ENCODE results near the gene ITIH4. TPM values are rescaled to one million over a fixed set of nuclear protein-coding genes. Genes with fewer than 3 reads are reported as not detected.

The ITIH4 gene
- total RNA-seq, 1 experiment from 2014 or later: 1.5 TPM

GRCh38 chr3:52779011-52779836, 51.2 kb downstream of the ITIH4 start:
- intact Hi-C loops (cut with micrococcal nuclease; ENCODE audit: unreplicated experiment) (no loop called here), in situ Hi-C loops (cut with HindIII; ENCODE audit: low pct_unique_long_range_greater_than_20kb, low sequenced_read_pairs) (no loop called here)
- Histone ChIP-seq H3K9me3 (ENCODE audit: control insufficient read depth, insufficient read depth, low read depth, low read length) (no peaks in the 10 kb centered on the region), H3K4me1 (ENCODE audit: control insufficient read depth, insufficient read depth, low read length) (no peaks in the 10 kb centered on the region), H3K4me3 (ENCODE audit: low read depth in 2 of 2, low read length in 2 of 2) (no peak overlapping the region), H3K27me3 (ENCODE audit: control insufficient read depth, insufficient read depth, low read length) (no peaks in the 10 kb centered on the region; the same call in 1 of the 2 replicates), H3K36me3 (ENCODE audit: control insufficient read depth, insufficient read depth, low read length) (no peaks in the 10 kb centered on the region), H3K27ac (ENCODE audit: low read length) (no peak overlapping the region)
- CTCF ChIA-PET: interaction anchor here (0.6 kb wide), 1 partner anchor 19 kb away, joined by 3 read pairs; no protein-coding TSS in a partner anchor
- DNase-seq (ENCODE audit: low read depth, low spot score): no peak
- TF ChIP-seq POLR2AphosphoS5 (IDR thresholded peaks at IDR 0.05; ENCODE audit: low read depth, low read length) (no peak), CTCF (IDR thresholded peaks at IDR 0.05) (no peak), SIN3A (IDR thresholded peaks at IDR 0.05; ENCODE audit: borderline replicate concordance, insufficient read depth, low read depth, low read length) (no peak), TCF7L2 (IDR thresholded peaks at IDR 0.05; ENCODE audit: low read depth, low read length) (no peak), REST (IDR thresholded peaks at IDR 0.05; ENCODE audit: insufficient read depth in 1 of 2, low read depth in 2 of 2, low read length in 1 of 2) (no peak)
- POLR2A ChIA-PET: no interaction called here
- ATAC-seq: no peak
- no TSS peak for BruUV-seq (replicated peaks)

GRCh38 chr3:52777959-52778805, 52.3 kb downstream of the ITIH4 start:
- ATAC-seq (no peak), DNase-seq (ENCODE audit: low read depth, low spot score) (no peak)
- H3K27me3 ChIP-seq (ENCODE audit: control insufficient read depth, insufficient read depth, low read length): no peaks in the 10 kb centered on the region; the same call in 1 of the 2 replicates
- no peak overlapping the region for H3K27ac ChIP-seq (ENCODE audit: low read length)
- H3K9me3 ChIP-seq (ENCODE audit: control insufficient read depth, insufficient read depth, low read depth, low read length): no peaks in the 10 kb centered on the region
- intact Hi-C loops (cut with micrococcal nuclease; ENCODE audit: unreplicated experiment) (no loop called here), in situ Hi-C loops (cut with HindIII; ENCODE audit: low pct_unique_long_range_greater_than_20kb, low sequenced_read_pairs) (no loop called here)
- no peaks in the 10 kb centered on the region for H3K36me3 ChIP-seq (ENCODE audit: control insufficient read depth, insufficient read depth, low read length)
- ChIA-PET CTCF (no interaction called here), POLR2A (no interaction called here)
- BruUV-seq (replicated peaks): no TSS peak
- 0 out of 4 replicates have a peak, but pooled peaks of 1 of the 2 experiments have one; percentile 33 for TF ChIP-seq REST (IDR thresholded peaks at IDR 0.05; ENCODE audit: insufficient read depth in 1 of 2, low read depth in 2 of 2, low read length in 1 of 2)
- TF ChIP-seq SIN3A (IDR thresholded peaks at IDR 0.05; ENCODE audit: borderline replicate concordance, insufficient read depth, low read depth, low read length): no peak
- no peaks in the 10 kb centered on the region for H3K4me1 ChIP-seq (ENCODE audit: control insufficient read depth, insufficient read depth, low read length)
- H3K4me3 ChIP-seq (ENCODE audit: low read depth in 2 of 2, low read length in 2 of 2): no peak overlapping the region
